Mesendoderm (in vitro differentiated cells): ENCODE results near the gene TLN1.

ENCODE experiments used
- DNase-seq: peaks from one replicate; pipeline ENCODE4 v3.0.0; 2013
- H2AK5ac ChIP-seq: 2 replicates; pipeline ENCODE4 v1.6.1; 2013; ENCODE audit warnings: low read length, inconsistent platforms
- H2BK120ac ChIP-seq: 2 replicates; pipeline ENCODE4 v1.6.1; 2013; ENCODE audit warnings: low read depth, mild to moderate bottlenecking, low read length, moderate library complexity, mixed read lengths
- H2BK15ac ChIP-seq: replicated peaks from 2 replicates; pipeline ENCODE4 v1.6.1; 2013; ENCODE audit warnings: low read depth, mild to moderate bottlenecking, moderate library complexity
- H2BK5ac ChIP-seq: 2 replicates; pipeline ENCODE4 v1.6.1; 2013; ENCODE audit warnings: low read length, inconsistent platforms
- H3K18ac ChIP-seq: 2 replicates; pipeline ENCODE4 v1.6.1; 2013; ENCODE audit warnings: mild to moderate bottlenecking, low read length, mixed read lengths
- H3K23ac ChIP-seq: one replicate; pipeline ENCODE4 v1.6.1; 2013; ENCODE audit warnings: low read length
- H3K27ac ChIP-seq: 2 replicates; pipeline ENCODE4 v1.5.1; 2013; ENCODE audit warnings: low read depth, mild to moderate bottlenecking, inconsistent platforms, low read length, moderate library complexity
- H3K27me3 ChIP-seq: 2 replicates; pipeline ENCODE4 v1.6.1; 2013; ENCODE audit warnings: low read length, control low read depth, mild to moderate bottlenecking, inconsistent platforms; ENCODE audit not compliant: insufficient read depth, poor library complexity
- H3K36me3 ChIP-seq: 2 replicates; pipeline ENCODE4 v1.6.1; 2013; ENCODE audit warnings: low read length, inconsistent platforms; ENCODE audit not compliant: control insufficient read depth, insufficient read depth
- H3K4ac ChIP-seq: one replicate; pipeline ENCODE4 v1.6.1; 2013; ENCODE audit warnings: low read depth, mild to moderate bottlenecking, low read length, moderate library complexity
- H3K4me1 ChIP-seq: 2 replicates; pipeline ENCODE4 v1.6.1; 2013; ENCODE audit warnings: low read depth, low read length, inconsistent platforms; ENCODE audit not compliant: control insufficient read depth
- H3K4me2 ChIP-seq: 2 replicates; pipeline ENCODE4 v1.6.1; 2013; ENCODE audit warnings: low read length
- H3K4me3 ChIP-seq: 2 replicates; pipeline ENCODE4 v1.5.1; 2013; ENCODE audit warnings: mild to moderate bottlenecking, low read length
- H3K56ac ChIP-seq: one replicate; pipeline ENCODE4 v1.6.1; 2013; ENCODE audit warnings: low read length
- H3K79me1 ChIP-seq: 2 replicates; pipeline ENCODE4 v1.6.1; 2013; ENCODE audit warnings: low read length, inconsistent platforms
- H3K79me2 ChIP-seq: 2 replicates; pipeline ENCODE4 v1.6.1; 2013; ENCODE audit warnings: mild to moderate bottlenecking, low read length; ENCODE audit not compliant: control insufficient read depth, insufficient read depth
- H3K9ac ChIP-seq: 2 replicates; pipeline ENCODE4 v1.6.1; 2013; ENCODE audit warnings: low read length, inconsistent platforms
- H4K5ac ChIP-seq: one replicate; pipeline ENCODE4 v1.6.1; 2013; ENCODE audit warnings: low read length
- H4K8ac ChIP-seq: one replicate; pipeline ENCODE4 v1.6.1; 2013; ENCODE audit warnings: low read depth, mild to moderate bottlenecking, control low read depth, low read length, moderate library complexity
- WGBS: extraction: QIAGEN DNeasy Blood & Tissue Kit; methylation state at CpG from one replicate; pipeline ENCODE4 v1.1.7; 2013; ENCODE audit warnings: low lambda C conversion rate, missing lambda C conversion rate; ENCODE audit not compliant: insufficient coverage; ENCODE audit errors: extremely low coverage; 5-methylcytosine and 5-hydroxymethylcytosine counted together

TLN1 gene

GRCh38 chr9:35660966-35661415 is 71.0 kb downstream of the TLN1 start:
- Histone ChIP-seq H3K23ac (no peak overlapping the region), H3K4ac (no peak overlapping the region), H3K27me3 (no peaks in the 10 kb centered on the region), H3K4me3 (no peak overlapping the region), H3K36me3 (peaks cover 6% of the 10 kb centered on the region), H3K79me2 (no peaks in the 10 kb centered on the region), H4K5ac (no peak overlapping the region), H2AK5ac (no peak overlapping the region), H2BK5ac (no peak overlapping the region), H3K79me1 (peaks cover 12% of the 10 kb centered on the region), H4K8ac (no peak overlapping the region), H3K4me1 (peaks cover 5% of the 10 kb centered on the region), H2BK120ac (no peak overlapping the region), H3K18ac (no peak overlapping the region), H3K27ac (no peak overlapping the region), H2BK15ac (no peak overlapping the region), H3K4me2 (no peak overlapping the region), H3K56ac (no peak overlapping the region), H3K9ac (no peak overlapping the region)
- no CpG with 5 or more reads among the region's 9 CpGs for WGBS
- peak; percentile 73 for DNase-seq

- H3K4ac ChIP-seq, result no peak overlapping the region
- H3K36me3 ChIP-seq, result peaks cover 6% of the 10 kb centered on the region
- H3K79me1 ChIP-seq, result peaks cover 10% of the 10 kb centered on the region
- no peak overlapping the region for H3K56ac ChIP-seq
- H3K9ac ChIP-seq, result no peak overlapping the region
- H2AK5ac ChIP-seq, result no peak overlapping the region
- no CpG with 5 or more reads among the region's 3 CpGs for WGBS
- H3K79me2 ChIP-seq, result no peaks in the 10 kb centered on the region
- H4K5ac ChIP-seq, result no peak overlapping the region
- H4K8ac ChIP-seq, result no peak overlapping the region
- no peak overlapping the region for H3K18ac ChIP-seq
- H2BK15ac ChIP-seq, result no peak overlapping the region
- no peak overlapping the region for H3K27ac ChIP-seq
- no peak overlapping the region for H3K4me3 ChIP-seq
- no peak overlapping the region for H2BK5ac ChIP-seq
- H3K4me2 ChIP-seq, result no peak overlapping the region
- H3K23ac ChIP-seq, result no peak overlapping the region
- H2BK120ac ChIP-seq, result no peak overlapping the region
- H3K4me1 ChIP-seq, result peaks cover 4% of the 10 kb centered on the region
- no peaks in the 10 kb centered on the region for H3K27me3 ChIP-seq
- DNase-seq, result no peak
Observed at GRCh38 chr9:35659340-35659739, 72.7 kb downstream of the TLN1 start.

- Histone ChIP-seq H3K23ac (no peak overlapping the region), H4K8ac (no peak overlapping the region), H3K56ac (peak overlapping the region; percentile 96), H3K4ac (no peak overlapping the region), H4K5ac (no peak overlapping the region), H2BK15ac (no peak overlapping the region), H3K79me2 (no peaks in the 10 kb centered on the region), H2BK120ac (no peak overlapping the region), H2BK5ac (no peak overlapping the region), H2AK5ac (no peak overlapping the region), H3K4me3 (peak overlapping the region; percentile 80), H3K9ac (peak overlapping the region; percentile 91), H3K4me1 (no peaks in the 10 kb centered on the region), H3K27ac (no peak overlapping the region), H3K36me3 (peaks cover 6% of the 10 kb centered on the region), H3K27me3 (no peaks in the 10 kb centered on the region), H3K79me1 (peaks cover 6% of the 10 kb centered on the region), H3K18ac (no peak overlapping the region), H3K4me2 (peak overlapping the region; percentile 14)
- peak; percentile 30 for DNase-seq
- WGBS, result no CpG with 5 or more reads among the region's 2 CpGs
Observed at GRCh38 chr9:35658968-35659220, 73.1 kb downstream of the TLN1 start.

- H3K79me2 ChIP-seq, result no peaks in the 10 kb centered on the region
- no peak within 1 kb of the TSS for H3K23ac ChIP-seq
- no peak within 1 kb of the TSS for H4K8ac ChIP-seq
- H3K4ac ChIP-seq, result peak within 1 kb of the TSS; percentile 73
- peak within 1 kb of the TSS; percentile 41 for H3K27ac ChIP-seq
- no peak within 1 kb of the TSS for H2BK120ac ChIP-seq
- no peaks in the 10 kb centered on the region for H3K27me3 ChIP-seq
- peak within 1 kb of the TSS; percentile 31 for H2BK5ac ChIP-seq
- peaks cover 6% of the 10 kb centered on the region for H3K36me3 ChIP-seq
- no peak within 1 kb of the TSS for H2BK15ac ChIP-seq
- peak; percentile 87 for DNase-seq
- no peak within 1 kb of the TSS for H2AK5ac ChIP-seq
- H3K4me2 ChIP-seq, result peak within 1 kb of the TSS; percentile 92
- peaks cover 6% of the 10 kb centered on the region for H3K79me1 ChIP-seq
- H4K5ac ChIP-seq, result no peak within 1 kb of the TSS
- no CpG with 5 or more reads among the region's 67 CpGs for WGBS
- peak within 1 kb of the TSS; percentile 91 for H3K9ac ChIP-seq
- peak within 1 kb of the TSS; percentile 62 for H3K18ac ChIP-seq
- peak within 1 kb of the TSS; percentile 96 for H3K56ac ChIP-seq
- H3K4me1 ChIP-seq, result no peaks in the 10 kb centered on the region
- H3K4me3 ChIP-seq, result peak within 1 kb of the TSS; percentile 80
Observed at GRCh38 chr9:35658137-35658967, 73.6 kb downstream of the TLN1 start, which contains the start of gene CCDC107. TSS of gene CCDC107 (plus strand) at chr9:35658292. CDS start at chr9:35658380, 88 bp downstream.

- Histone ChIP-seq H2AK5ac (no peak within 1 kb of the TSS), H3K27ac (peak within 1 kb of the TSS; percentile 41), H2BK15ac (no peak within 1 kb of the TSS), H4K5ac (no peak within 1 kb of the TSS), H3K18ac (peak within 1 kb of the TSS; percentile 62), H3K4me1 (no peaks in the 10 kb centered on the region), H3K4me3 (peak within 1 kb of the TSS; percentile 80), H3K36me3 (peaks cover 4% of the 10 kb centered on the region), H3K79me1 (peaks cover 2% of the 10 kb centered on the region), H3K9ac (peak within 1 kb of the TSS; percentile 91), H2BK5ac (peak within 1 kb of the TSS; percentile 31), H3K4me2 (peak within 1 kb of the TSS; percentile 92), H3K23ac (no peak within 1 kb of the TSS), H2BK120ac (no peak within 1 kb of the TSS), H4K8ac (no peak within 1 kb of the TSS), H3K27me3 (no peaks in the 10 kb centered on the region), H3K56ac (peak within 1 kb of the TSS; percentile 96), H3K79me2 (no peaks in the 10 kb centered on the region), H3K4ac (peak within 1 kb of the TSS; percentile 73)
- whole genome bisulfite sequencing, result no CpG with 5 or more reads among the region's 42 CpGs
- DNase-seq, result peak; percentile 100
Observed at GRCh38 chr9:35657546-35658136, 74.4 kb downstream of the TLN1 start, which contains the start of gene RMRP. TSS of gene RMRP (minus strand) at chr9:35658019.
